ENCODE measurements around the gene SOCS6. TPM values are rescaled to one million over a fixed set of nuclear protein-coding genes. Genes with fewer than 3 reads are reported as not detected.

The SOCS6 gene
- total and polyA plus RNA-seq, 2 of the 13 experiments (the other 11 are each of a cell fraction or from before 2014, with no cell fraction given), result 18.6 to 38.3 TPM

DNA sequence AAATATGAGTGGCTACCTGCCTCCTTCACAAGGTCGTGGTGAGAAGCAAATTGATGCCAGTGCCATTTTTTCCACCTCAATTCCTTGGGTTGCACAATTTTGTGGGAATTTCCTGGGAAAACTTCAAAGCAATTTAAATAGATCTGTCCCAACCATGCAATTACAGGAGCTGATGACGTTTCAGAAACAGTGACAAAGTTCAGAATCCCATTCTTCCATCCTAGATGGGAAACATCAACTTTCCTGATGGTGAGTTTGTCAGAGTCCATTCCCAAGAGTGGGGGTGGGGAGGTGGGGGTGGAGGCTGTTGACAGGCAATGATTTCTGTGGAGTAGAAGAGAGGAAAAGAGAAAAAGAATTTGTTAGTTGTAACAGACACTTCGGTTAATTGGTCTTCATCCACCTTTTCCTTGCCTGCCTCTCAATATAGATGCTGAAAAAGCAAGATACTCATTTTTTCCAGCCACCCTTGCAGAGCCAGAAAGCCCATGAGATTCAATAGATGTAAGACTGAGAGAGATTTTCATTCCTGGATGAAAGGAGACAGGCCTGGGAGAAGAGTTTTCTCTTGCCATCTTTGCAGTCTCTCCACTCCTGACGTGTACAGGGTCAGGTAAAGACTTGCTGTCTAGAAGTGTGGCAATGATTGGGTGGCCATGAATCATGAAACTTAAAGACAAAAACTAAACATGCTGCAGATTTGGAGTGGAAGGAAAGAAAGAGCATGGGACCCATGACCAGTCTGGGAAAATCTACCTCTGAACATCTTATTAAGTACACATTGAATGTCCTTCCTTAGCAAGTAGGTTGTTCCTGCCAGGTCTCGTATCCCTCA, 47.3 kb downstream of the SOCS6 start (continued):
- peak; percentile 93 for TF ChIP-seq PPARG (CRISPR knock-in tag; conservative IDR thresholded peaks at IDR 0.05)
- TF ChIP-seq, protein P1, sequence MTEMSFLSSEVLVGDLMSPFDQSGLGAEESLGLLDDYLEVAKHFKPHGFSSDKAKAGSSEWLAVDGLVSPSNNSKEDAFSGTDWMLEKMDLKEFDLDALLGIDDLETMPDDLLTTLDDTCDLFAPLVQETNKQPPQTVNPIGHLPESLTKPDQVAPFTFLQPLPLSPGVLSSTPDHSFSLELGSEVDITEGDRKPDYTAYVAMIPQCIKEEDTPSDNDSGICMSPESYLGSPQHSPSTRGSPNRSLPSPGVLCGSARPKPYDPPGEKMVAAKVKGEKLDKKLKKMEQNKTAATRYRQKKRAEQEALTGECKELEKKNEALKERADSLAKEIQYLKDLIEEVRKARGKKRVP (CRISPR knock-in tag; IDR thresholded peaks at IDR 0.05), result peak in 1 of 2 experiments; percentile 88; a peak in 2 of 4 replicates
- TF ChIP-seq, protein P2, sequence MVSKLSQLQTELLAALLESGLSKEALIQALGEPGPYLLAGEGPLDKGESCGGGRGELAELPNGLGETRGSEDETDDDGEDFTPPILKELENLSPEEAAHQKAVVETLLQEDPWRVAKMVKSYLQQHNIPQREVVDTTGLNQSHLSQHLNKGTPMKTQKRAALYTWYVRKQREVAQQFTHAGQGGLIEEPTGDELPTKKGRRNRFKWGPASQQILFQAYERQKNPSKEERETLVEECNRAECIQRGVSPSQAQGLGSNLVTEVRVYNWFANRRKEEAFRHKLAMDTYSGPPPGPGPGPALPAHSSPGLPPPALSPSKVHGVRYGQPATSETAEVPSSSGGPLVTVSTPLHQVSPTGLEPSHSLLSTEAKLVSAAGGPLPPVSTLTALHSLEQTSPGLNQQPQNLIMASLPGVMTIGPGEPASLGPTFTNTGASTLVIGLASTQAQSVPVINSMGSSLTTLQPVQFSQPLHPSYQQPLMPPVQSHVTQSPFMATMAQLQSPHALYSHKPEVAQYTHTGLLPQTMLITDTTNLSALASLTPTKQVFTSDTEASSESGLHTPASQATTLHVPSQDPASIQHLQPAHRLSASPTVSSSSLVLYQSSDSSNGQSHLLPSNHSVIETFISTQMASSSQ (IDR thresholded peaks at IDR 0.05; ENCODE audit: low read depth), result peak; percentile 61
- TF ChIP-seq, protein P2 (CRISPR knock-in tag; IDR thresholded peaks at IDR 0.05; ENCODE audit: borderline replicate concordance), result peak; percentile 74; the same call in 1 of the 2 replicates
- TF ChIP-seq, protein P3, sequence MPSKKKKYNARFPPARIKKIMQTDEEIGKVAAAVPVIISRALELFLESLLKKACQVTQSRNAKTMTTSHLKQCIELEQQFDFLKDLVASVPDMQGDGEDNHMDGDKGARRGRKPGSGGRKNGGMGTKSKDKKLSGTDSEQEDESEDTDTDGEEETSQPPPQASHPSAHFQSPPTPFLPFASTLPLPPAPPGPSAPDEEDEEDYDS (CRISPR knock-in tag; IDR thresholded peaks at IDR 0.05), result peak; percentile 74
- no peak for TF ChIP-seq ZNF75D (CRISPR knock-in tag; IDR thresholded peaks at IDR 0.05; ENCODE audit: borderline replicate concordance)
- TF ChIP-seq ZNF644 (CRISPR knock-in tag; IDR thresholded peaks at IDR 0.05; ENCODE audit: low read depth), result peak; percentile 86; the same call in 1 of the 2 replicates
- TF ChIP-seq RBM22 (optimal IDR thresholded peaks at IDR 0.05; ENCODE audit: low read length), result peak; percentile 92
- TF ChIP-seq RXRB (CRISPR knock-in tag; IDR thresholded peaks at IDR 0.05; ENCODE audit: borderline replicate concordance), result peak; percentile 81
- TF ChIP-seq HDAC2 (CRISPR knock-in tag; IDR thresholded peaks at IDR 0.05), result peak; percentile 78; the same call in 1 of the 2 replicates
- TF ChIP-seq STAT5B (CRISPR knock-in tag; IDR thresholded peaks at IDR 0.05), result no peak

Data from HepG2 (cell line).